Measurements from ENCODE around the gene IZUMO1R. TPM values are rescaled to one million over a fixed set of nuclear protein-coding genes. Genes with fewer than 3 reads are reported as not detected.

The IZUMO1R gene
- total RNA-seq: not detected in 2 replicates

GRCh38 chr11:94303966-94304958 lies at the start of gene IZUMO1R:
Gene IZUMO1R (plus strand): TSS chr11:94304580. CDS start chr11:94305637, 1,057 bp downstream.

Other genes starting within 250 kb of the IZUMO1R start
- gene PANX1, start 175.7 kb upstream of the IZUMO1R start, total RNA-seq: 45.2 and 58.6 TPM in 2 replicates
- gene GPR83, start 96.8 kb downstream of the IZUMO1R start, total RNA-seq: under 0.01 TPM in 2 replicates
- gene MRE11, start 189.3 kb downstream of the IZUMO1R start, total RNA-seq: 13.6 and 15.4 TPM in 2 replicates
- 9.0 and 10.3 TPM in 2 replicates for gene ANKRD49, start 189.4 kb downstream of the IZUMO1R start, total RNA-seq
- not detected in 2 replicates for gene C11orf97, start 207.9 kb downstream of the IZUMO1R start, total RNA-seq
- gene FUT4, start 239.3 kb downstream of the IZUMO1R start, total RNA-seq: 4.0 and 6.5 TPM in 2 replicates